Effector memory CD8-positive, alpha-beta T cell (primary cell): ENCODE measurements around the gene RTL3.
"Not testable (repeated sequence)": the region's sequence is repeated elsewhere in the genome, so short reads cannot be mapped to it uniquely, and the experiment has no call there.

Experiments used
- ATAC-seq: fragments of 150-1000 bp; cut with Tn5 transposase; replicated peaks from 2 replicates; pipeline ENCODE4 v1.10.0; 2021; ENCODE audit warnings: mild to moderate bottlenecking, moderate library complexity
- DNase-seq, 3 experiments: peaks; one replicate each; pipeline ENCODE4 v3.0.0; 2021
- H3K27ac Mint-ChIP-seq, 2 donors: one replicate each; pipeline ENCODE4 v1.8.0; 2022; ENCODE audit warnings: mild to moderate bottlenecking in 2 of 2, mixed read lengths in 2 of 2, moderate library complexity in 2 of 2
- H3K27me3 Mint-ChIP-seq, 2 donors: one replicate each; pipeline ENCODE4 v1.8.0; 2022; ENCODE audit warnings: mixed read lengths in 2 of 2
- H3K36me3 Mint-ChIP-seq: one replicate; pipeline ENCODE4 v1.8.0; 2022; ENCODE audit warnings: mild to moderate bottlenecking, moderate library complexity, mixed read lengths; ENCODE audit not compliant: insufficient read depth
- H3K4me1 Mint-ChIP-seq, 2 donors: one replicate each; pipeline ENCODE4 v1.8.0; 2022; ENCODE audit warnings: low read depth in 2 of 2, mixed read lengths in 2 of 2
- H3K4me3 Mint-ChIP-seq, 2 donors: one replicate each; pipeline ENCODE4 v1.8.0; 2022; ENCODE audit warnings: mild to moderate bottlenecking in 2 of 2, mixed read lengths in 2 of 2, moderate library complexity in 2 of 2
- H3K9me3 Mint-ChIP-seq, 2 donors: one replicate each; pipeline ENCODE4 v1.8.0; 2022; ENCODE audit warnings: mixed read lengths in 2 of 2

Gene RTL3

DNA sequence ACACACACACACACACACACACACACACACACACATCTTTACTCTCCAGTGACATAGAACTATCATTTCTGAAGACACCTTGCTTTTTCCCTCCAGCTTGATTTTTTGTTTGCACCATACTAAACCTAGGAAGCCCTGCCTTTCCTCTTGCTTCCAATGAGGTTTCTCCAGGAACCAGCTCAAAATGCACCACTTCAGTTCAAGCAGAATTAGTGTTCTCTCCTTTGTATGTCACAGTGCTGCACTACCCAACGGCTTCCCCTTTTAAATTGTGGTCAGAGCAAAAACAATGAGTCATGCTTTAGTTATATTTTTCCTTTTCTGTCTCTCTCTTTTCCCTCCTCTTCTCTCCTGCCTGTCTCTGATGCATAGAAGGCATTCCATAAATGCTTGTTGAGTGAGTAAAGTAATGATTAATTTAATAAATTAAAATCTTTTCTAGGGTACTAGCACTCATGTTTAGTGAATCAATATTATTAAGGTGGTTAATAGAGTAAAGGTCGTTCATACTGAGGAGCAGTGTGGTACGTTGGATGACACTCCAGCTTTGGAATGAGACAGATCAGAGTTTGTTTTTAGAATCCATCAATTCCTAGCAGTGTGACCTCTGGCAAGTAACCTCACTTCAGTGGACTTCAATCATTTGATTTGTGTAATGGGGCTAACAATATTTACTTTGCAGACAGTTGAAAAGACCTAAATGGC, 5.9 kb downstream of the RTL3 start:
- Mint-ChIP-seq H3K27ac (peak overlapping the region in 1 of 2 donors; percentile 19), H3K9me3 (no peaks in the 10 kb centered on the region), H3K27me3 (no peaks in the 10 kb centered on the region), H3K36me3 (peaks cover under 1% of the 10 kb centered on the region), H3K4me3 (peak overlapping the region in 1 of 2 donors; percentile 28), H3K4me1 (peaks cover 14 to 17% of the 10 kb centered on the region in 2 donors)
- DNase-seq (no peak), ATAC-seq (peak; percentile 42)

DNA sequence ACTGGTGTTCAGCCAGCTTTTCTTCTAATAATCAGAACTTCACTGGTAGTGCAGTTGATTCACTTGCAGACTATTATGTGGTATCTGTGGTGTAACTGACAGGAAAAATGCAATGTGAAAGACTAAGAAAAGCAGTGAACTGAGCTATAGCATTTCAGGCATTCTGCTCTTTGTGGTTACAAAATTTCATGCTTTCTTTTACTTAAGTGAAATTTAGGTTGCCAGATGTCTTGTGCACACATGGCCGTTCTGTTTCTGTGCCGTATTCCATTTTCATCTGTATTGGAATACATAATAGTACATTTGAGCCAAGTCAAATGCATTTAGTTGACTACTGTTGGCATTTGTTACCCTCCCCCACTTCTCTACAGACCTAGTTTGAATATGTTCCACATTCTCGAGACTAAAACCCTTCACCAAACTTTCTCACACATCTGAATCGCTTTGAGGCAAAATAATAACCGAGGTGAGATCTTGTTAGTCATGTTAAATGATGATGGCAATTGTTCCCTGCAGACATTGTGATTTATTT, 8.2 kb downstream of the RTL3 start:
- Mint-ChIP-seq H3K4me3 (peak overlapping the region; percentile 51 to 54), H3K27me3 (no peaks in the 10 kb centered on the region), H3K36me3 (no peaks in the 10 kb centered on the region), H3K4me1 (peaks cover 12 to 16% of the 10 kb centered on the region in 2 donors), H3K27ac (peak overlapping the region; percentile 79 to 85), H3K9me3 (no peaks in the 10 kb centered on the region)
- peak in 2 of 3 experiments; percentile 3 to 9 for DNase-seq
- ATAC-seq, result peak; percentile 81

DNA sequence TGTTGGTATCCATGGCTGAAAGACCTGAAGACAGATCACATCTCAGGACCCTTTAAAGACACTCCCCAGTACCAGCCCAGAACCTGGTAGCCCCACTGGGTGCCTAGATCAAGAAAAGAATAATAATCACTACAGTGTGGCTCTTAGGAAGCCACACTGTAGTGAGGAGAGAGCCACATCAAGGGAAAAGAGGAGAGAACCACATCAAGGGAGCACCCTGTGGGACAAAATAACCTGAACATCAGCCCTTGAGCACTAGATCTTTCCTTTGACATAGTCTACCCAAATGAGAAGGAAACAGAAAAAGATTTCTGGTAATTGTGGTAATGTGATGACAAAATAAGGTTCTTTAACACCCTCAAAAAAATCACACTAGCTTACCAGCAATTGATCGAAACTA, 15.3 kb downstream of the RTL3 start:
- H3K4me1 Mint-ChIP-seq, result peaks cover 0 to 5% of the 10 kb centered on the region in 2 donors
- no peaks in the 10 kb centered on the region for H3K27me3 Mint-ChIP-seq
- H3K36me3 Mint-ChIP-seq, result peaks cover 8% of the 10 kb centered on the region
- H3K27ac Mint-ChIP-seq, result no peak overlapping the region
- no peak for DNase-seq
- no peak for ATAC-seq
- H3K9me3 Mint-ChIP-seq, result peaks cover 0 to 3% of the 10 kb centered on the region in 2 donors
- no peak overlapping the region for H3K4me3 Mint-ChIP-seq

DNA sequence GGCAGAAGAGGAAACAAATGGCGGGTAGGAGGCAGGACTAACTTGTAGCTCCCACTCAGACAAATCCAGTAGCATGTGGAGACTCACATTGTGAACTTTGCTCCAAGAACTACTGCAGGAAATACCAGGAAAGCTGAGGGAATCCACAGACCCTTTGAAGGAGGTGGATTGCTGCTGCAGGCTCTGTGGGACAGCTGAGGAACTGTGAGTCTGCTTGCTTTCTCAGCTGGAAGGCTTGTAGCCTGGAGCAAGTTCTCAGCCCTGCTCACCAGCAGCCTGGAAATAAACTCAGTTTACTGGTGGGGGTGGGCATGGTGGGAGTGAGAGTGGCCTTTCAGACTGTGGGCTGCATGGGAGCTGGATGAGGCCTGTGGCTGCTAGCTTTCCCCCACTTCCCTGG, 16.0 kb downstream of the RTL3 start:
- Mint-ChIP-seq H3K27me3 (no peaks in the 10 kb centered on the region), H3K27ac (no peak overlapping the region), H3K36me3 (peaks cover 8% of the 10 kb centered on the region), H3K4me1 (peaks cover 0 to 5% of the 10 kb centered on the region in 2 donors), H3K9me3 (peaks cover 0 to 3% of the 10 kb centered on the region in 2 donors), H3K4me3 (no peak overlapping the region)
- ATAC-seq (no peak), DNase-seq (no peak)

DNA sequence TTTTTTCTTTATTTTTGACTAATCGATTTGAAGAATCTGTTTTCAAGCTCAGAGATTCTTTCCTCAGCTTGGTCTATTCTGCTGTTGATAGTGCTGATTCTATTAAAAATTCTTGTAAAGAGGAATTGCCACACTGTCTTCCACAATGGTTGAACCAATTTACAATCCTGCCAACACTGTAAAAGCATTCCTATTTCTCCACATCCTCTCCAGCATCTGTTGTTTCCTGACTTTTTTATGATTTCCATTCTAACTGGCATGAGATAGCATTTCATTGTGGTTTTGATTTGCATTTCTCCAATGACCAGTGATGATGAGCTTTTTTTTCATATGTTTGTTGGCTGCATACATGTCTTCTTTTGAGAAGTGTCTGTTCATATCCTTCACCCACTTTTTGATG, 23.0 kb downstream of the RTL3 start:
- not testable (repeated sequence) for H3K4me3 Mint-ChIP-seq, ATAC-seq, H3K9me3 Mint-ChIP-seq, DNase-seq, H3K36me3 Mint-ChIP-seq, H3K27ac Mint-ChIP-seq, H3K4me1 Mint-ChIP-seq, H3K27me3 Mint-ChIP-seq

DNA sequence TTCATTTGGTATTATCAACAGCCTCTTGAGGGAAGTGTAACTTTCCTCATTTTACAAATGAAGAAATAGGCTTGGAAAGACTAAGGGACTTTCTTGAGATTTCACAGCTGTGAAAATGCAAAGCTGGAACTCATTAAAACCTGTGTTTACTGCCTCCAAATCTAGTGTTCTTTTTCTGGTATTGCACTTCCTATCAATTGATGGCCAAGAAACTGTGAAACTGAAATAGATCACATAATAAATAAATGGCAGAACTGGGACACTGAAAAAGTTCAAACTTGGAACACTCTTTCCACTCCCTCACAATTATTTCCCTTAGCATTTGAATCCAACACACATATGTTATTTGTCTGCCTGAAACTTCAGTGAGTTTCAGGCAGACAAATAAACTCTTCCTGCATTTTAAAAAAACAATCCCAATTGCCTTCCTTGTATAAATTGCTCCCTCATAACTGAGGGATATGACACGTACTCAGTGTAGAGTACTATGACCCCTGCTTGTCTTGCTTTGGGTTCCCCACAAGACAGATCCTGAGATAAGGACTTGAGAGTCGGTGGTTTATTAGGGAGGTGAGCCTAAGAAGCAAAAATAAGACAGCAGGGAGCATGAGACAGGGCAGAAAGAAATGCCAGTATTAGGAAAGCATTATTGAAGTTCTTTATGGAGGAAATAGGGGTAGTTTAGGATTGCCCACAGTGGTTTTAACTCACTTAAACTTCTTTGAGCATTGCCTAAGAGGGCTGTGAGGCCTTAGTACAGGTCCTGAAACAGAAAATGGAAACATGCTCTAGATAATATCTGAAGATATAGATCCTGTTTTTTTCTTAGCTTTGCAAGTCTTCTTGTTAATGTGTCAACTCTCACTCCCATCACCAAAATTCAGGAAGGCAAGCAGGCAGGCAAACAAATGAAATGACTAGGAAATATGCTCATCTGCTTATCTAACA, 33.9 kb downstream of the RTL3 start:
- Mint-ChIP-seq H3K27ac (no peak overlapping the region), H3K4me1 (peaks cover 5 to 8% of the 10 kb centered on the region in 2 donors), H3K9me3 (no peaks in the 10 kb centered on the region), H3K27me3 (no peaks in the 10 kb centered on the region), H3K4me3 (no peak overlapping the region), H3K36me3 (no peaks in the 10 kb centered on the region)
- no peak for DNase-seq
- ATAC-seq, result no peak

DNA sequence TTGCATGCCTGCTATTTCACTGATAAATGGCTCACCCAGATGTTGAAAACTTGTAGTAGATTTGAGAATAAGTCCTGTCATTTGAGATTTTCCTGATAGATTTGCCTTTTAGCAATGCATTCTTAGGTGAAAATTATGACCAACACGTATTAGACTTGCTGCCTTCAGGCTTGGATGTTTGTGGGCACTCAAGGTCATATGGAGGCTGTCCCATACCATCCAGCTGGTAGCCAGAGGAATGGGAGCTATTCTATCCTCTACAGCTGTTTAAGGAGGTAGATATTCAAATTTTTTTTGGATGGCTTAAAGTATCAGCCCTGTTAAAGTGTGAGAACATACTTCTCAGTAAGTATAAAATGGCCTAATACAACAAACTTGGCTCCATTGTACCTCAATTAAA, 34.7 kb downstream of the RTL3 start:
- Mint-ChIP-seq H3K4me1 (peaks cover 5 to 8% of the 10 kb centered on the region in 2 donors), H3K36me3 (no peaks in the 10 kb centered on the region), H3K9me3 (no peaks in the 10 kb centered on the region), H3K27ac (no peak overlapping the region), H3K4me3 (no peak overlapping the region), H3K27me3 (no peaks in the 10 kb centered on the region)
- ATAC-seq, result no peak
- no peak for DNase-seq

DNA sequence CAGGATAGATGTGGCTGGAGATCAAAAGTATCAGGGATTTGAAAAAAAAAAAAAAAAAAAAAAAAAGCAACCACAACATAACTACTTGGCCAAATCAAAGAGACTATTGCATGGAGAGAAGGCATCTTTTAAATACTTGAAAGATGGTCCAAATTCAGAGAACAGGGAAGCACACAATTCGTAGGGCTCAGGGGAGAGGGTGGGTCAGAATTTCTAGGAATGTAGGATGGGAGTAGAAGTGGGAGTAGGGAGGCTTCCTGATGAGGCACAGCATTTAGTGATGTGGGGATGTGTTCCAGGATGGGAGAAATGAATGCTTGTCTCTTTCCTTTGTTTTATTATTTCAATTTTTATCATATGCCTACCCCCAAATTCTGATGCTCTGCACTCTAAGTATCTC, 36.3 kb downstream of the RTL3 start:
- no peaks in the 10 kb centered on the region for H3K9me3 Mint-ChIP-seq
- peaks cover 5 to 8% of the 10 kb centered on the region in 2 donors for H3K4me1 Mint-ChIP-seq
- no peaks in the 10 kb centered on the region for H3K36me3 Mint-ChIP-seq
- H3K27ac Mint-ChIP-seq, result no peak overlapping the region
- no peaks in the 10 kb centered on the region for H3K27me3 Mint-ChIP-seq
- H3K4me3 Mint-ChIP-seq, result no peak overlapping the region
- ATAC-seq (no peak), DNase-seq (no peak)

DNA sequence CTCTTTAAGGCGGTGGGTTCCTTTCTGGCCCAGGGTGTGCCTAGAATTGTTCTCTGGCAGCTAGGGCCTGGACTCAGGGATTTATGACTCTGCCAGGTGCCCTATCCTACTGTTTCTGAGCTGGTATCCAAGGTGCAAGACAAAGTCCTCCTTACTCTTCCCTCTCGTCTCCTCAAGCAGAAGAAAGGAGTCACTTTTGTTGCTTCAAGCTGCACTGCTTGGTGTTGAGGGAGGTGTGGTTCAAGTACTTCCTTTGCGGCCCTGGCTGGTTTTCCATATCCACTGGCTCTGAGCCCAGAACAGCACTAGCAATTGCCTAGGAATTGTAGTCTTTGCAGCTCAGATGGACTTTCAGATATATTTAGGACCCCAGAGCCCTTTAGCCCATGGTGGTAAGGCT, 39.3 kb downstream of the RTL3 start:
- no peak for ATAC-seq
- no peak overlapping the region for H3K4me3 Mint-ChIP-seq
- no peaks in the 10 kb centered on the region for H3K9me3 Mint-ChIP-seq
- H3K27ac Mint-ChIP-seq, result no peak overlapping the region
- no peaks in the 10 kb centered on the region for H3K27me3 Mint-ChIP-seq
- no peaks in the 10 kb centered on the region for H3K36me3 Mint-ChIP-seq
- no peaks in the 10 kb centered on the region for H3K4me1 Mint-ChIP-seq
- DNase-seq, result no peak

DNA sequence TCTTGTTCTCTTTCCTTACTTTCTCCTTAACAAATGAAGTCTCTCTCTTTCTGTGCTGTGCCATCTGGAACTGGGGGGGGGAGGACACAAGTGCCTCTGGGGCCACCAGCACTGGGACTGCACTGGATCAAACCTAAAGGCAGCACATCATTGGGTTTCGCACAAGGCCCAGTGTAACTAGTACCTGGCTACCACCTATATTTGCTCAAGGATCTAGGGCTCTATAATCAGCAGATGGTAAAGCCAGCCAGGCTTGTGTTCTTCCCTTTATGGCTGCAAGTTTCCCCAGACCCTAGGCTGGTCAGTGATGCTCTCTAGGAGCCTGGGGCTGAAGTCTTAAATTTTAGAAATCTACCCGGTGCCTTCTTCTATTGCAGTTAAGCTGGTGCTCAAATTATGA, 40.1 kb downstream of the RTL3 start:
- DNase-seq (no peak), ATAC-seq (no peak)
- no peaks in the 10 kb centered on the region for H3K27me3 Mint-ChIP-seq
- no peaks in the 10 kb centered on the region for H3K36me3 Mint-ChIP-seq
- no peak overlapping the region for H3K4me3 Mint-ChIP-seq
- H3K4me1 Mint-ChIP-seq, result no peaks in the 10 kb centered on the region
- H3K9me3 Mint-ChIP-seq, result no peaks in the 10 kb centered on the region
- H3K27ac Mint-ChIP-seq, result no peak overlapping the region

DNA sequence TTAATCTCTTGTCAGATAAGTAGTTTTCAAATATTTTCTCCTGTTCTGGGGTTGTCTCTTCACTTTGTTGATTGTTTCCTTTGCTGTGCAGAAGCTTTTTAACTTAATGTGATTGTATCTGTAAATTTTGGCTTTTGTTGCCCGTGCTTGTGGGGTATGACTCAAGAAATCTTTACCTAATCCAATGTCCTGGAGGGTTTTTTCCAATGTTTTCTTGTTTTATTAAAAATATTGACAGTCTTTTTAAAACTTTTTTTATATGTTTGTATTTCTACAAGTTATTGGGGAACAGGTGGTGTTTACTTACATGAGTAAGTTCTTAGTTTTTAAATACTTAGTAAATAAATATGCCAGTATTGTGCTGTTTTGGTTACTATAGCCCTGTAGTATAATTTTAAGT, 44.9 kb downstream of the RTL3 start:
- DNase-seq (no peak), ATAC-seq (no peak)
- no peaks in the 10 kb centered on the region for H3K27me3 Mint-ChIP-seq
- H3K4me3 Mint-ChIP-seq, result no peak overlapping the region
- no peaks in the 10 kb centered on the region for H3K4me1 Mint-ChIP-seq
- no peaks in the 10 kb centered on the region for H3K36me3 Mint-ChIP-seq
- H3K9me3 Mint-ChIP-seq, result no peaks in the 10 kb centered on the region
- H3K27ac Mint-ChIP-seq, result no peak overlapping the region
